Measurements from ENCODE around the gene VAV3. TPM values are rescaled to one million over a fixed set of nuclear protein-coding genes. Genes with fewer than 3 reads are reported as not detected.

Gene VAV3
- total and polyA plus RNA-seq, 2 donors (not counting 1 experiment from before 2014, with no cell fraction given): not detected

- Histone ChIP-seq H3K4me2 (ENCODE audit: extremely low read depth, insufficient read depth, low read length) (no peak overlapping the region), H3K9me3 (ENCODE audit: control insufficient read depth, insufficient read depth, low read depth, low read length) (no peaks in the 10 kb centered on the region), H3K4me3 (replicated peaks in 1 of 4; ENCODE audit: control extremely low read depth in 1 of 4, insufficient read depth in 1 of 4, low read depth in 3 of 4, low read length in 4 of 4) (no peak overlapping the region), H3K27ac (ENCODE audit: insufficient read depth, low read length) (no peak overlapping the region), H3K9ac (ENCODE audit: insufficient read depth, low read length) (no peak overlapping the region), H3K36me3 (ENCODE audit: control insufficient read depth, insufficient read depth, low read length) (no peaks in the 10 kb centered on the region), H3K4me1 (ENCODE audit: control insufficient read depth, extremely low read depth, insufficient read depth, low read length) (peaks cover 6% of the 10 kb centered on the region), H4K20me1 (ENCODE audit: control insufficient read depth, extremely low read depth, insufficient read depth, low read length) (no peaks in the 10 kb centered on the region), H2AFZ (ENCODE audit: low read length) (no peak overlapping the region), H3K27me3 (ENCODE audit: control insufficient read depth, insufficient read depth, low read length) (no peaks in the 10 kb centered on the region), H3K79me2 (ENCODE audit: control insufficient read depth, insufficient read depth, low read length) (no peaks in the 10 kb centered on the region)
- DNase-seq (ENCODE audit: low read depth in 2 of 2): no peak
- no peak for TF ChIP-seq EZH2 (IDR thresholded peaks at IDR 0.05; ENCODE audit: low read length, missing control alignments)
- TF ChIP-seq CTCF (conservative IDR thresholded peaks at IDR 0.05 in 1 of 2, IDR thresholded peaks at IDR 0.05 in 1 of 2; ENCODE audit: low read depth in 1 of 2, low read length in 2 of 2): no peak
Measured at GRCh38 chr1:107941531-107941930, 23.4 kb downstream of the VAV3 start.

DNA sequence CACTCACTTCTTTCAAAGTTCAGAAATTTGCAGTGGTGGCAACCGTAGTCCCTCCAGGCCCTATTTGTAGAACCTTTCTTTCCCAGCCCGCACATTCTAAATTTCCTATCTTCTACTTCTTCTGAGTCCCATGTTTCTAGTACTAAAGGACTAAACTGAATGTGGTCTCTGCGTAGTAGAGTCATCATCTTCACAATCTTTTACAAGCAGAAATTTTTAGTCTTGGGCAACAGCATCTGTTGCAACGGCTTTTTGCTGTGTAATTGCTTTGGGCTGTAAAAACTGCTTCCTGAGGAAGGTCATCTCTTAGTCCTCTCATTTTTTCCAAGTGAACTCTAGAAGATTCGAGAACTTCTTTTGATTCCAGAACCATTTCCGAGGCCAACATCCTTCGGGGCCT is 23.9 kb downstream of the VAV3 start:
- Histone ChIP-seq H3K9me3 (ENCODE audit: control insufficient read depth, insufficient read depth, low read depth, low read length) (no peaks in the 10 kb centered on the region), H4K20me1 (ENCODE audit: control insufficient read depth, extremely low read depth, insufficient read depth, low read length) (no peaks in the 10 kb centered on the region), H3K27me3 (ENCODE audit: control insufficient read depth, insufficient read depth, low read length) (no peaks in the 10 kb centered on the region), H2AFZ (ENCODE audit: low read length) (no peak overlapping the region), H3K4me2 (ENCODE audit: extremely low read depth, insufficient read depth, low read length) (no peak overlapping the region), H3K9ac (ENCODE audit: insufficient read depth, low read length) (no peak overlapping the region), H3K79me2 (ENCODE audit: control insufficient read depth, insufficient read depth, low read length) (no peaks in the 10 kb centered on the region), H3K4me1 (ENCODE audit: control insufficient read depth, extremely low read depth, insufficient read depth, low read length) (peaks cover 6% of the 10 kb centered on the region), H3K36me3 (ENCODE audit: control insufficient read depth, insufficient read depth, low read length) (no peaks in the 10 kb centered on the region), H3K4me3 (replicated peaks in 1 of 4; ENCODE audit: control extremely low read depth in 1 of 4, insufficient read depth in 1 of 4, low read depth in 3 of 4, low read length in 4 of 4) (no peak overlapping the region), H3K27ac (ENCODE audit: insufficient read depth, low read length) (no peak overlapping the region)
- TF ChIP-seq EZH2 (IDR thresholded peaks at IDR 0.05; ENCODE audit: low read length, missing control alignments): no peak
- no peak for TF ChIP-seq CTCF (conservative IDR thresholded peaks at IDR 0.05 in 1 of 2, IDR thresholded peaks at IDR 0.05 in 1 of 2; ENCODE audit: low read depth in 1 of 2, low read length in 2 of 2)
- no peak for DNase-seq (ENCODE audit: low read depth in 2 of 2)

- Histone ChIP-seq H4K20me1 (ENCODE audit: control insufficient read depth, extremely low read depth, insufficient read depth, low read length) (no peaks in the 10 kb centered on the region), H3K4me1 (ENCODE audit: control insufficient read depth, extremely low read depth, insufficient read depth, low read length) (peaks cover 6% of the 10 kb centered on the region), H3K4me2 (ENCODE audit: extremely low read depth, insufficient read depth, low read length) (no peak overlapping the region), H3K9me3 (ENCODE audit: control insufficient read depth, insufficient read depth, low read depth, low read length) (no peaks in the 10 kb centered on the region), H3K27me3 (ENCODE audit: control insufficient read depth, insufficient read depth, low read length) (no peaks in the 10 kb centered on the region), H3K79me2 (ENCODE audit: control insufficient read depth, insufficient read depth, low read length) (no peaks in the 10 kb centered on the region), H3K27ac (ENCODE audit: insufficient read depth, low read length) (no peak overlapping the region), H3K4me3 (replicated peaks in 1 of 4; ENCODE audit: control extremely low read depth in 1 of 4, insufficient read depth in 1 of 4, low read depth in 3 of 4, low read length in 4 of 4) (no peak overlapping the region), H3K9ac (ENCODE audit: insufficient read depth, low read length) (no peak overlapping the region), H3K36me3 (ENCODE audit: control insufficient read depth, insufficient read depth, low read length) (no peaks in the 10 kb centered on the region), H2AFZ (ENCODE audit: low read length) (no peak overlapping the region)
- no peak for DNase-seq (ENCODE audit: low read depth in 2 of 2)
- no peak for TF ChIP-seq EZH2 (IDR thresholded peaks at IDR 0.05; ENCODE audit: low read length, missing control alignments)
Measured at GRCh38 chr1:107940701-107941100, 24.3 kb downstream of the VAV3 start.

Data from fibroblast of lung (primary cell).